ENCODE measurements around the gene DNM3.

The DNM3 gene

DNA sequence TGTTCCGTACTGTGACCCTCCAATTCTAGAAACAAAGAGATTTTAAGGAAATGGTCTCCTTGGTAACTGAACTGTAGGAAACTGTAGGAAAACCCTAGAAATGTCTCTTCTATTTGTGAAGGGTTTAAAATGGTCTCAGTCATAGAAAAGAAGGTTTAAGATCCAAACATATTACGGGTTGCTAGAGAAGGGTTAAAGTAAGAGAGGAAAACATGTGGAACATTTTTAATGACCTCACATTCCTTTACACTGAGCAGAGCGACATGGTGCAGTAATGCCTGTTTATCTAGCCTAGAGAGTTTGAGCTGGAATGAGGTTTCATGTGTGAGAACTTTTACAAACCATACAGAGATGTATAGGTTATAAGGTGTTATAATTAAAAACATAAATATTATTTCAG is 542.2 kb downstream of the DNM3 start:
- DNase-seq: no peak

DNA sequence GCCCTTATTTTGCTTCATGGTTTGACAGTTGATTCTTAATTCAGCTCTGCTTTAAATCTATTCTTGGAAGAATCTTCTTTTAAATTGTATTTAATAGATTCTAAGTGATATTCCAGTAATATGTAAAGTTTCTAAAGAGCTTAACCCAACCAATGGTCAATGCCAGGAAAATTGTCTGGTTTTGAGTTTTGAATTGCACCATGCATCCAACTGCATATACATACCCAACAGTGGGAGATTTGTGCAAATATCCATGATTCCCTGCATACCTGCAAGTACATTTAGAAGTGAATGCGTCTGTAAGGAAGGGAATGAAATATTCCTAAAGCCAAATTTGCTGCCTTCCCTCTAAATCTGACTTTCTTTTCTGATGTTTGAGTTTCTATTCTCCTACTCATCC is 543.4 kb downstream of the DNM3 start:
- DNase-seq: no peak

DNA sequence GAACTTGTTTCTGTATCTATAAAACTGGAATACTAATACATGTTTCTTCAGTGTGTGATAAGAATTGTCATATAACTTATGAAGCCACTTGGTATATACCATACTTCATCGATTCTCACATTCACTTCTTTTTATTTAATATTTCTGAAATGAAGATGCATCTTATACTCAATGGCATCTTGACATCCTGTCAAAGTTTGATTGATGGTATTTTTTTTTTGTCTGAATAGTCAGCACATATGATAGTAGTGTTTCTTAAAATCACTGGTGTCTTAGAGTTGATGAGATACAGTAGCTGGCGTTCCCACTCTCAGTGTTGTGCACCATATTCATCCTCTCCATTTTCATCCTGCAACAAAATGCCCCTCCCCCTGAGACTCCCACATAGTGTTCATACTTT is 544.7 kb downstream of the DNM3 start:
- no peak for DNase-seq

DNA sequence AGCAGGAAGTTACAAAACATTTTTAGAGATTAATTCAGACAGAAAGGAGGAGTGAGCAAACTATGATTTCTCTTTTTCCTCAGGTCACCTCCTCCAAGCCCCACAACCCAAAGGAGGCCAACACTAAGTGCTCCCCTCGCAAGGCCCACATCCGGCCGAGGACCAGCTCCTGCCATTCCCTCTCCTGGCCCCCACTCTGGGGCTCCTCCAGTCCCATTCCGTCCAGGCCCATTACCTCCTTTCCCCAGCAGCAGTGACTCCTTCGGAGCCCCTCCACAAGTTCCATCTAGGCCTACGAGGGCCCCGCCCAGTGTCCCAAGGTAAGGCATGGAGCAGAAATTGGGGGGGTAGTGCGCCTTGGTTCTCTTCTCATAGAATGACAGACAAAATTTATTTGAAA is 547.2 kb downstream of the DNM3 start:
- DNase-seq: no peak

DNA sequence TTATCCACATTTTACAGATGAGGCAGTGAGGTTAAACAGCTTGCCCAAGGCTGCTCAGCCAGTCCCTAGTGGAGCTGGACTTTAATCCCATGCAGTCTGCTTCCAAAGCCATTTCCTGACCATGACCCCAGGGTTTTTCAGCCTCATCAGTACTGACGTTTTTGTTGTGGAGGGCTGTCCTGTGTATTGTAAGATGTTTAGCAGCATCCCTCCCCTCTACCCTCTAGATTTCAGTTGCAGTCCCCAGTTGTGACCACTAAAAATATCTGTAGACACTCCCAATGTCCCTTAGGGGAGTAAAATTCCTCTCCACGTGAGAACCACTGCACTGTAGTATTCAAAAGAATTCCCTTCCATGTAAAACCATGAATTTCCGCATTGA is 549.0 kb downstream of the DNM3 start:
- DNase-seq: no peak

DNA sequence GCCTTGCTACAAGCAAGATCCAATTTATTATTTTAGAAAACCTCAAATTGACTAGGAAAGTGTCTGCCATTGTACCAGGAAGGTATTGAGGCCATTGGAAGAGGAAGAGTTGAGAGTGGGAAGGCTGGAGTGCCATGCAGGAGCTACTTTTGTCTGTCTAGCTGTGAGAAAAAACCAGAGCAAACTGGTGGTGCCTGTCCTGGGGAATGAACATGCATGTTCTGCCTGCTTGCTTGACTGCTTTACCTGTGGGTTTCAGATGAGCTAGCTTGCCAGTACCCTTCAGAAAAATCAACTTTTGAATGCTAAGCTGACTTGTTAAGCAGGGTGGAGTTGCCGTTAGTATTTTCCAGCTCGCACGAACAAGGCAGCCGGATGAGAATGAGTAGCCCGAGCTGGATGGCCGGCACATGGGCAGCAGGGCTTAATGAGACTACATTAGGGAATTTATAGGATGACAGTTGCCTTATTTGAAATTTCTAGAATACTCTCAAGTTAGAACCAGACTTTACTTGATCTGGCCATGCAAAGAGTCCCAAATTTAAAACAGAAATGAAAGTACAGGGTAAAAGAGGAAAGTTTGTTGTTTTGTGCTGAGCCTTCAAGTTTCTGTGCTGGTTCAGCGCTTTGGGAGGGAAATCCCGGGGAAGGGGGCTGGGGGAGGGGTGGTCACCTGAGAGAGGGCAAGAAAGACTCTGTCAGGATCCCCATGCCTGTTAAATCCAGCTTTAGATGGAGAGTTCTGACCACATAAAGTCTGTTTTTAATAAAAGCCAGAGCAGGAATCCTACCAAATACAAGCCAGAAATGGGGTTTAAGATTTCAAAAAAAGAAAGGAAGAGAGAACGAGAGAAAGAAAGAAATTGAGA is 549.6 kb downstream of the DNM3 start:
- DNase-seq: no peak

DNA sequence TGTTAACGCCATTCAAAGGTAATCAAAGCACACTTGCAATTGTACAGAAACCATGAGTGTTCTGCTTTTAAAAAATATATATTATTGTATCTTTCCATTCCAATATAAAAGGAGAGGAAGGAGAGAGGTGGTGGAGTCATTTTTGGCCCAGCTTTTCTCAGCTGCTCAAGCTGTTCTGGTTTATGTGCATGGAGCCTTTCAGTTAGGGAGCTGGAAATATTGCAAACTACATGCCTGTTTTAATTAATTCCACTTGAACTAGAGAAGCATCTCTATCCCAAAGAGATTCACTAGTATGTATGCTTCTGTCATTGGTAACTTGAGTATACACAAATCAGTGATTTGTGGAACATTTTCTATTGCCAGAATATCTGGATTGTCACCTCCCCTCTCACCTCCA is 550.7 kb downstream of the DNM3 start:
- no peak for DNase-seq

DNA sequence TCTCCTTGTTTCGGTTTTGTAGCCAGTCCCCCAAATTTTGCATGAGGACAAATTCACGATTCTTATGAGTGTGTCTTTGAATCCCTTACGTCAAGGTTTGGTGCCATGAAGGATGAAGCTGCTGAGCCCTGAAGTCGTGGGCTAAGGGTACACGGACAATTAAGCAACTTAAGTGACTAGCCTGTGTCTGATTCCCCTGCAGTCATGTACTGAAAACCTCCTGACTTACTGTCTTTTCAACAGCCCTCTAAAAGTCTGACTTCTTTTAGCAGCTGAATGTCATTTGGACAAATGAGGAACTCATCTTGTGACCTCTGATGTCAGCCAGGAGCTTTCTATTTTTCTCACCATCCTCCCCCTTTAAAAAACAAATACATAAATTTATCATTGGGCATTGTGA is 552.1 kb downstream of the DNM3 start:
- no peak for DNase-seq

DNA sequence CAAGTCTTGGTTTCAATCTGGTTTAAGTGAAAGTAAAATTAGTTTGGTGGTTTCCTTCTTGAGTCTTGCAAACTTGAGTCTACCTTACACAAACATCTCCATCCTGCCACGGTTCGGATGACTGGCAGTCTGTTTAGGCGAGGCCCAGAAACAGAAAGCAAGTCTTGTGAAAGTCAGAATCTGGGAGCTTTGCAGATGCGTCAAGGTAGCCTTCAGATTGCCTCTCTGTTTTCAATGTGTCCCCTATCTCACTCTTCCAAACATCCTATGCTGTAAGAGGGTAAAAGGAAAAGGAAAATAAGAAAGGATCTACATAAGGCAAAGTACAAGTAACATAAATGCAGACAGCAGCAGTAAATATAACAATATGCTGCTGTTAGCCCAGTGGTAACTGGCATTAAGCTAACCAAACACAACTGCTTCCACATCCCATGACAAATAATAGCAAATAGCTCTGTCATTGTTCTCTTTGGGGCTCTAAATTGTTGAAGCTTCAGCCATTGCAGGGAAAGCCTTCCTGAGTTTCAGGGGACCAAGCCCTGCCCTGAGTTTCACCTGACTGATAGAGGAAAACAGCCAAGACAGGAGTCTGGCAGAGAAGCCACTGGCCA is 552.9 kb downstream of the DNM3 start:
- no peak for DNase-seq

DNA sequence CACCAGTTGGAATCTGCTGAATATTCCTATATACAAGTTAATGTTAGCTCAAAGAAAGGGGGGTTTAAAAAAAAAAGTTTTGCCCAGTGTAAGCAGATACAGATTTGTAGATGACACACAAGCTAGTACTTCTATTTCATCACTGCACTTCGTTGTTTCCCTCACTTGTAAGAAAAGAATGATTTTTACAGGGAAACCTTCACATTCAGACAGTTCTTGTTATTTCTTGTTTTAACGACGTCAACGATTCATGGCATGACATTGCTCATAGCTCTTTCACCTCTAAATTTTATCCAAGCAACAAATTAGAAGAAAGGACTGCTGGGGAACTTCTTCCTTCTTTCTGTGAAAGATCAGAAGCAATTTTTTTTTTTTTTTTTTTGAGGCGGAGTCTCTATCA is 553.5 kb downstream of the DNM3 start:
- no peak for DNase-seq

DNA sequence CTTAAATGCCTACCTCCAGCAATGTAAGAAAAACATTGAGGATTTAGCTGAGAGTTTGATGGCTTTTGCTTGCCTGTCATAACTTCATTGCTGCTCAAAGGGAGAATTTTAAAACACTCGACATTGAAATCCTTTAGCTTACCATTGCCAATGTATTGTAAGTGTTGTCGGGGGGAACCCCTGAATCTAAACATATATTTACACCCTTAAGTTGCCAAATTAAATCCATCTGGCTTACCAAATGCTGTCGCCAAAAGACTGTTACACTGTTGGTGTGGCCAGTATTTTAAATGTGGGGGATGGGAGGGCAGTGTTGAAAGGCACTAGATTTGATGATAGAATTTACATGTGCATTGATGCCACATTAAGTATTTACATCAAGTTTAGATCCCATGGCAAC is 554.3 kb downstream of the DNM3 start:
- no peak for DNase-seq

DNA sequence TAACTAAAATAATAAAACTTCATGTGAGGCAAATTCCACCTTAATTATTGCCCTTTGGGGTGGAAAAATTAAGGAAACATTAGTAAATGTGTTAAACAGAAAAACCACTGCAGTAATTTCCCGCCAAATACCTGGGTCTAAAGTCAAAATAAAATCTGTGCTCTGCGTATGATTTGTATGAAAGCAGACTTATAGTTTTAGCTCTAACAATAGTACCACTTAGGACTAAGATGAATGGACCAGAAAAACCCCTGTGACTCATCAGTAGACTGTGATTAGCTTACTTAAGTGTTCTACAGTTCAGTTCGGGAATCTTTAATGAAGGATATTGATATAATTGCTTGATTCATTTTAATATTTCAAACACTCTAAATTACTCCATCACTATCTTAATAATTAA is 555.9 kb downstream of the DNM3 start:
- DNase-seq: no peak

DNA sequence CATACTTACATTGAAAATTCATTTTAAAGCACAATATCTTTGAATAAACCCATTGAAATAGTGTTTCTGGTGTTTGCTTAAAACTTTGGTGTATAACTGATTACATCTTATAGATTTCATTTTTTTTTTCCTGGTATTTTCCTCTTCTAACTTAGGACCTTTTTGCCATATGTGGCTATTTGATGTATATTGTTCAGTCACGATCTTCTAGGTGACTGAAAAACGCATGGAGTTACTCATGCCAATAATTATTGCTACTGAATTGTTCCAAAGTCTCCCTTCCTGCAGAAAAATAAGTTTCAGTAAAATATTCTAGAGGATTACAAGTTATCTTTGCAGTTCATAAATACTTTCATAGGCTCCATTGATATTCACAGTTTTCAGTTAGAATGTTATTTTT is 556.3 kb downstream of the DNM3 start:
- no peak for DNase-seq

DNA sequence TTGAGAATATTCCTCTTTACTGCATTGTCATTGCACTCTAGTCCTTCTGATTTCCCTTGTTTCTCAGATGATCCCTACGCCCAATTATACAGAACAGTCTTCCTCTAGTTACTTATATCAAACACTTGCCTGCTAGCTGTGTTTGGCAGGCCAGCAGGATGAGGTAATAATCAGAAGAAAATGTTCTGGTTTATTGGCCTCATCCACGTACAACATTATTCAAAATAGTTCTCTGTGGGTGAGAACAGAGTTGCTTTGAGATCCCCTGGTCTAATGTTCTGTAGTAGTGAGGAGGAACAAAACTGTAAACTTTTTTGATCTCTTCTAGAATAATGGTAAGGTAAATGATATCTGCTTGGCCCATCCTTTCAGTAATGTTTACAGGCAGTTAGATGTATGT is 556.9 kb downstream of the DNM3 start:
- no peak for DNase-seq

DNA sequence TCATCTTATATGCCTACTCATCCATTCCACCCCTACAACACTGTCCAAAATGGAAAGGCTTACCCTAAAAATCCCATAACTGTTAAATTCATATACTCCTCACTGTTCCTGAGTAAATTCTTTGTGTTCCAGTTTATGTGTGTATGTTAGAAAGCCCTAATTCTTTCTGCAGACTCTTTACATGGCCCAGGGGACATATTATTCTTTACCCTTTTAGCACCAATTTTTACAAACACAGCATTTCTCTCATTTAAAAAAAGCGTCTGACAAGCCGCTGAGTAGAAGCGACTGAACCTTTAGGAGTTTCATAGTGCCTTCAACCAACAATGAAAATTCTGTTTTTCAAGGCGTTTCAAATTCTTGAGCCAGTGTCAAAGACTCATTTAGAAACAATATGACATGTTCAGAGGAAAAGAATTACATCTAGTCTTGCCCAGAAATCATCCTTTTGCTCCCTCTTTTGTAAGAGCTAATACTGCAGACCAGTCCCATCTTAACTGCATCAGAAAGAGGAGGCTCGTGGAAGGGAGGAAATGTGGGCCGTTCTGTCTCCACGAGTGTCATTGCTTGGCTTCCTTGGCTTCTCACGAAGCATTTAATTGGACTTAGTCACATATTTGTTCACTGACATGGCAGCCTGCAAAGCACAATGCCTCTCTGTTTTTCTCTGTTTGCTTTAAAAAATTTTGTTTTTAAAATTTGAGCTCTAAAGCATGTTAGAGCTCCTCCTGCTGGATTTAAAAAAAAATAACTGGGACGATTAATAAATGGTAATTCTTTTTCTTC is 557.9 kb downstream of the DNM3 start:
- DNase-seq: no peak

DNA sequence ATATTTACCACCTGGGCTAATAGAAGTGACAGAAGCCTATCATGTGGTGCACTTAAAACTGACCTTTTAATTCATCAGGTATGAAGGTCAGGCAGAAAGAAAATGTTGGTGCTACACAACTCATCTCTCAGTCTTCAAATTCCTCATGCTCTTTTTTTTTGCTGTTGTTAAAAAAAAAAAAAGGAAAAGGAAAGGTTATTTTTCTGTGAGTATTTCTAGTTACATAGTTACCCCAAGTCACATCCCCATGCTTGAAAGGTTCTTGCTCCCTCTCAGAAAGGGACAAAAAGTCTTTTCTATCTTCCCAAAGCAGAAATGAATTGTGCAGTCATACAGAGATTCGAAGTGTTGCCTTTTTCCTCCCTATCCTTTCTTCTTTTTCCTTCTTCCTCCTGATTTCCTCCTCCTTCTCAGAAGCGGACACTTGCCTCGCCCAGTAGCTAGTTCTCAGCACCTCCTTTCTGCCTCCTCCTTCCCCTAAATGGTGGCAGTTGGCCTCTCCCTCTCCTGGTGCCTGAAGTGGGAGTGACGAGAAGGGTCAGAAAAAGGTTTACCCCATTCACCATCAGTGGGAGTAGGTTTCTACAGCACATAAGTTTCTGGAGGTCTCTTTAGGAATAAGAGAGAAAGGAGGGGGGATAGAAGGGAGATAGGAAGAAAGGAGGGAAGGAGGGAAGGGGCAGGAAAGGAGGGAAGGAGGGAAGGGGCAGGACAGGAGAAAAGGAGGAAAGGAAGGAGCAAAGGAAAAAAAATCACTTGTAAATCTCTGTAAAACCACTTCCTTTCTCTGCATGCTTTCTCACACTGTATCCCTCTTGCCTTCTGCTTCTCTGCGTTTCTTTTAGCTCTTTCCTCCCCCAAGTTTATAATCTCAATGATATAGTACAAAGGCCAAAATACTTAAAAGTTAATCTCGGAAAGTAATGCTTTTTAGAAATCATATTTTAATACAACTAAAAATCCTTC is 558.7 kb downstream of the DNM3 start:
- no peak for DNase-seq

DNA sequence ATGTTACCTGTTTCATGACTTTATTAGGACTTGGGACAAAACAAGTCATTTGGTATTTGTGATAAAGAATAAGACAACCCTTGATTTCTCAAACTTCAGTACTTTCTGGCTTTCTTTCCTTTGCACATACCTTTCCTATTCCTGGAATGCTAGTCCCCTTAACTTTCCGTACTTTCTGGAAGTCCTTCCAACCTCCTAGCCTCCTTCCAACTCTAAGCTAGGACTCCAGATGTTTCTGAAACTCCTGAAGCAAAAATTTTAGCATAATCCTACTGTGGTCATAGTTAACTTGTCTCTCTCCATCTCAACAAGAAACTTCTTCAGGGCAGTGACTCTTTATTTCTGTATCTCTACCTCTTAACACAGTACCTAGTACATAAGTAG is 559.4 kb downstream of the DNM3 start:
- DNase-seq: no peak

DNA sequence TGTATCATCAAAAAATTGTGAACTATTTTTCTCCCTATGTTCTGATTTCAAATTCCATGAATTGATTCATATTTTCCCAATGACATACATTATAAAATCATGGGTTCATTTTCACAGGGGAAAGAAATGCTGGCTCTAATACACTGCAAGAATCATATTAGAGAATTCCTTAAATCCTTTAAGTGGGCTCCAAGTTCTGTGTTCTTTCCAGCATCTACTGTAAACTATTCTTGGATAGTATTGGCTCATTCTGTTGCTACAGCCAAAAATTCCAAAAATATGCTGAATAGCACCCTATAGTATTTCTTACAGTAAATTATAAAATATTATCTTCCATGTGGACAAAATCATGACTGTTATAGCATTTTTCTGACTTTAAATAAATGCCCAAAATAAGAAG is 560.2 kb downstream of the DNM3 start:
- DNase-seq: no peak

DNA sequence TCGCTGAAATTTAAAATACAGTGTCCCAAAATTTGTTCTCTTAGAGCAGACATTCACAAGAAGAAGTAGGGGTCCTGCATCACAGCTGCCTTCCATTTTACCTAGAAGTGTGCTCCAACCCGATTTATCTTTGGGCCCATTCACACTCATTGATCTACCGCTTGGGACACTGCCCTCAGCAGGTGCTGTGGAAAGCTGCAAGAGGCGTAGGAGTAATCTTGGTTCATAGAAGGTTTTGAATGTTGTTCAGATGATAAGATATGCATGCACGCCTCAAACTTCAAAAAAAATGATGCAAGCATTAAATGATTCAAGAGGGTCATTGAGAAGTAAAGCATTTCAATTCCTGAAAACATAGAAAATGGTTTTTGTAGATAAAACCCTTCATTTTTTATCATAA is 560.6 kb downstream of the DNM3 start:
- DNase-seq: no peak

DNA sequence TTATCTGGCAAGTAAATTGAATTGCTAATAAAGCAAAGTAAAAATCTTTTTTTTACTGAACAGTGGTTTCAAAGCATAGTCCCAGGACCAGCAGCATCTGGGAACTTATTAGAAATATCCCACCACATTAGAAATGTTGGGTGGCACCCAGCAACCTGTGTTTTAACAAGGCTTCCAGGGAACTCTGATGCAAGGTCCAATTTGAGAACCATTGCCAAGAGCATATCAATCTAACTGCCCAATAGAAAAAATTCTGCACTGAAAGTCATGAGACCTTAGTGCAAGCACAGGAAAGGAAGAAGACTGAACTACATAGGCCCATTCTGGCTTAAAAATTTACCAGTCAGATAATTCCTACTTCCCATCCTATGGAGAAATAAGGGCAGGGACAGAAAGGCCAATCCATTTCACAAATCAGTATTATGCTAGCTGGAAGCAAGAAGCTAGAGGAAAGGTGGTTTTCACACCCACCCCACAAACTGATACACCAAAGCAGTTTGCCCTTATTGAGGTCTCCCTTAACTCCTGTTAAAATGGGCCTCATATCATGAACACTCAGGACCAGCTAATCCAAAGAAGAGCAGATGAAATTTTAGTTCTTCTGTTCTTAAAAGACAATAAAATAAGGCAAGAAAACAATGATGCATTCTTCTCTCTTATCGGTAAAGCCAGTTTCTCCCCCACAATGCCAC is 561.7 kb downstream of the DNM3 start:
- DNase-seq: no peak

DNA sequence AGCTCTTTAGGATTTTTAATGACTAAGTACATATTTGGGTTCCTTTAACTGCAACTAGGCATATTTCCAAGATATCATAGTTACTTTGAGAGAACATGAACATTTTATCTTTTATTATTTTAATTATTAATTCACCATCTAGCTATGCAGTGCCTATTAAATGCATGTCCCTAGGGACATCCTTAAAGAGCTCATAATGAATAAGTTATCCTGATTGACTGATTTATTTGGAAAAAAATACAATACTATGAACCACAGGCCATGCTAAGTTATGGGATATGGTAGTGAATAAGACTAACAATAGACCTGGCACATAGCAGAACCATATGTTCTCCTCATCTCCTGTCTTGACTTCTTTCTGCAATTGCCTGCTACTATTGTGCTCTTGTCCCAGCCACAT is 562.8 kb downstream of the DNM3 start:
- DNase-seq: no peak

DNA sequence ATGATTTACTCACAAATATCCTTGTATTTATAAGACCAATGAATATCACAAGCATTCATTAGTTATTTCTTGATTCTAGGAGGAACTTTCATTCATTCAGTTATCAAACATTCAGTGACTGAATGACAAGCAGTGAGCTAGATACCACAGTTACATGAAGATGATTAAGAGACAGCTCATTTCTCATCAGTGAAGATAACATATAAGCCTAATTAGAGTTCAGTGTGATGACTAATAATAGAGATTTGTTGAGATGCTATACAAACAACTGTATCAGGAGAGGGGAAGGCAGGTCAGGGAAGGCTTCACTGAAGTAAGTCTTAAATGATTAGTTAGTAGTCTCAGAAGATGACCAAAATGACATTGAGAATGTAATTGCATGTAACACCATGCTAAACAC is 564.6 kb downstream of the DNM3 start:
- DNase-seq: no peak

Measured in GF-D8 (cell line).